GM19438 (cell line): ENCODE measurements around the gene KLF15.

Source experiments
- ATAC-seq: cut with Tn5 transposase; IDR thresholded peaks from one replicate; pipeline ENCODE4 v1.9.1; 2021; ENCODE audit warnings: low read depth; ENCODE audit not compliant: unreplicated experiment

KLF15 gene

DNA sequence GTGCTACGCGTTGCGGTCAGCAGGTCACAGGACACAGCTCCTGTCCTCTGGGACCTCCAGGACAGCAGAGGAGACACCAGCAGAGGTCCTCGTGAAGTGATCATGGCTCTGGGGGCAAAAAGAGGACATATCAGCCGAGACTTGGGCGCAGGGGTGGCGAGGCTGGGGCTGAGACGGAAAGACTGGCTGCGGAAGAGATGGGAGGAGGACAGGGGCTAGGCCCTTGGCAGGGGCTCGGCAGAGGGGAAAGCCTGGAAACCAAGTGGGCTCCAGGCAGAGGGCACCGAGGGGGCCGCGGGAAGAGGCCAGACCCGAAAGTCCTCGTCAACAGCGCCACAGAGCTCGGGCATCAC lies 32.6 kb upstream of the KLF15 start:
- no peak for ATAC-seq

- ATAC-seq: peak; percentile 67
Measured at GRCh38 chr3:126389112-126389793, 32.0 kb upstream of the KLF15 start.

GRCh38 chr3:126381966-126382365 lies 24.8 kb upstream of the KLF15 start:
- ATAC-seq: no peak

DNA sequence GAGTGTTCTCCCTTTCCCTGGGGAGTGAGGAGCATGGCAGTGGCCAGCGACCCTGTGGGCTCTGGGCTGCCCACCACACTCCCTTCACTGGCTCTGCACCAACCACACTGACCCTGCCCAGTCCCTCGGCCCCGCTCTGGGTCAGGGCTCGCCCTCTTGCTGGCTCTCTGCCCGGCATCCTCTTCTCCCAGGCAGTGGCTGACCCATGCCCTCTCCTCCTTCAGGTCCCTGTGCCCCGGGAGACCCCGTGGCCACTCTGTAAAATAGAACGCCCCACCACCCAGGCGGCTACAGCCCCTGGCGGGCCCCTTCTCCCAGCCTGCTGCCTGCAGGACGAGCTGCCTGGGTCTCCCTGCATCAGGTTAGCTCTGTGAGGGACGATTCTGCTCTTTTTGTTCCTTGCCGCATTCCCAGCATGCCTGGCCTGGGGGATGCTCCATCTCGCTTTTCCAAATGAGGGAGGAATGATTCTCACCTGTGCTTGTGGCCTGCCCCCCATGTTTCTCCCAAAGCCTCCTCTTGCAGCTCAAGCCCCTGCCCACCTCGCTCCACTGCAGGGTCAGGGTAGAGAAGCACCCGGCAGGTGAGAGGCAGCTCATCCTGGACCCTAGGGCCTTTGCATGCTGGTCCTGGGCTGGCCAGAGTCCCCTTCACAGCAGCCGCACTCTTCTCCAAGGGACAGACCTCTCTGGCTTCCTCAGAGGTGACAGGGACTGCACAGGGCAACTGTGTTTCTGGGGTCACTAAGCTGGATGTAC lies 23.0 kb upstream of the KLF15 start:
- ATAC-seq: no peak

DNA sequence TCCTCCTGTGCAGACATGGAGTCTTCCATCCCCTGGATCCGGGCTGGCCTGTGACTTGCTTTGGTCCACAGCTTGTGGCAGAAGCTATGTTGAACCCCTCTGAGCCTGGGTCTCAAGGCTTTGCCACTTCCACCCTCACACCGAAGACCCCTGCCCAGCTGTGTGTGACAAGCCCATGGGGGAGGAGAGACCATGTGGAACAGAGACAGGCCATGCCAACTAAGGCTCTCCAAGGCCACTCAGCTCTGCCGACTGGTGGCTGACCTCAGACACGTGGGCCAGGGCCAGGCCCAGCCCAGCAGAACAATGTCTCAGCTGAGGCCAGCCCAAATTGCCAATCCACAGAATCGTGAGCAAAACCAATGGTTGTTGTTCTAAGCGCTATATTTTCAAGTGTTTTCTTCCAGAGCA lies 21.1 kb upstream of the KLF15 start:
- no peak for ATAC-seq

GRCh38 chr3:126377211-126377610 lies 20.0 kb upstream of the KLF15 start:
- ATAC-seq: no peak

DNA sequence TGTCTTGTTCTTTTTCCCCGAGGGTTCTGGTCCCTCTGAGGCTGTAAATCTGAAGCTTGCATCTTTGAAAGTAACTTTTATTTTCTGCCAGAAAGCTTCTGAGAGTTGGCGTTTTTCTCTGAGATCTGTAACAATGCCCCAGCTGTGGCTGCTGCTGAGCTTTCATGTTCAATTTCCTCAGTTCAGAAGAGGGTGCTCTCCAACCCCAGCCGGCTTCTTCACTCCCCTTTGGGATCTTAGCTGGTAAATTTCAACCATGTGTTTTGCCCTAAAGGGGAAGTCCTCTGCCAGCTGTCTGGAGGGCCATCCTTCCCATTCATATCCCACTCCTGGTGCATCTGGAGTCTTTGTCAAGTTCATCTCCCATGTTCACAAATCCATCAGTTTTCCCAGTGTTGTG lies 19.2 kb upstream of the KLF15 start:
- no peak for ATAC-seq

GRCh38 chr3:126375835-126376331 lies 18.7 kb upstream of the KLF15 start:
- ATAC-seq: no peak

DNA sequence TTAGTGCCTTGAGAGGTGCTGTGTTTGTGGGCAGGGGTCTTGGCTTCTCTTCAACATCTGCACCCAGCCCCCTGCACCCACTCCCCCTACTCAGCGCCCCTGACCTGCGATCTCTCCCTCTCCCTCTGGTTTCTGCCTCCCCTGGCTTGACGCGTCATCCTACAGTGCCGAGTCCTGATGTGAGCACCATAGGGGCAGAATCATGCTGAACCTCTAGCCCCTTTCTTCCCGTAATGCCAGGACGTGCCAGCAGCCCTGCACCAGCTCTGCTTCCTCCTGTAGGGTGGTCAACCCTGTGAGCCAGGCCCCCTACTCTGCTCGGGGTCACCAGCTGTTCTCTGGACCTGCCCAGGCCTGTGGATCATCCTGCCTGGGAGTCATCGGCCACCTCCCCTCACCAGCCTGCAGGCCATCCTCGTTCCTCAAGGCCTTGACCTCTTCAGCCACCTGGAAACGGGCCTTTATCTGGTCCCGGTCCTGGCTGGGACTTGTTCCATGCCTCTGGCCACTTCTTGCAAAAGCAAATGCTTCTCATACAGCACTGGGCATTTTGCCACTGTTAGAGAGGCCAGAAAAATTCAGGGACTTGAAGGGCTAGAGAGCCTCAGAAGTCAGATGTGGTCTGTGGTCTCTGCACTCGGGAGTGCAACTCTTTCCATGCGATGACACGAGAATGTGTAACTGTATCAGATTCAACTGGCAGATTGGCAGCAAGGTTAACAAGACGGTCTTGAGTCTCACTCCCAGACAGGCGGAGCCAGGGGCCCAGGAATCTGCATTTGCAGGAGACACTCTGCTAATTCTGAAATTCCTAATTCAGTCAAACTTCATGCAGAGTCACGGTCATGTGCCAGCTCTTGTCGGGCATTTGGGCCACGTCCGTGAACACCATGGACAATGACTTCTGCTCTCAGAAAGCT lies 16.7 kb upstream of the KLF15 start:
- no peak for ATAC-seq

DNA sequence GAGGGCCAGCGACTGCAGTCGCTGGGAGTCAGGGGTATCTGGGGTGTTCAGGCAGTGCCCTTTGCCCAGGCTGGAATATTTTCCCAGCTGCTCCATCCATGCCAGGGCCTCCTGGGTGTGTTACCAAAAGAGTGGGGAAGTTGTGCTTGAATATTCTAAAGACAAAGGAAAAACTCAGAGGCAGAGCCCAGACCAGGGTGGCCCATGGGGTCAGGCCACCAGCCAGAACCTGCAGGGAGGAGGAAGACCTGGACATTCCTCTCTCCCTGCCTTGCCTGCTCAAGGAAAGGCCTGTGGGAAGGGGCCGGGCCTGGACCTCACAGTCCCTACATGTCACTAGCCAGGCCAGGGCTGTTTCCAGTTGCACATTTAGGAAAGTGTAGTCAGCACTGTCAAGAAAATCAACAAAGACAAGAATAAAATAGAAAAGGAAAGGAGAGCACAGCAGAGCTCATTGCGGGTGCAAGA lies 16.0 kb upstream of the KLF15 start:
- no peak for ATAC-seq

DNA sequence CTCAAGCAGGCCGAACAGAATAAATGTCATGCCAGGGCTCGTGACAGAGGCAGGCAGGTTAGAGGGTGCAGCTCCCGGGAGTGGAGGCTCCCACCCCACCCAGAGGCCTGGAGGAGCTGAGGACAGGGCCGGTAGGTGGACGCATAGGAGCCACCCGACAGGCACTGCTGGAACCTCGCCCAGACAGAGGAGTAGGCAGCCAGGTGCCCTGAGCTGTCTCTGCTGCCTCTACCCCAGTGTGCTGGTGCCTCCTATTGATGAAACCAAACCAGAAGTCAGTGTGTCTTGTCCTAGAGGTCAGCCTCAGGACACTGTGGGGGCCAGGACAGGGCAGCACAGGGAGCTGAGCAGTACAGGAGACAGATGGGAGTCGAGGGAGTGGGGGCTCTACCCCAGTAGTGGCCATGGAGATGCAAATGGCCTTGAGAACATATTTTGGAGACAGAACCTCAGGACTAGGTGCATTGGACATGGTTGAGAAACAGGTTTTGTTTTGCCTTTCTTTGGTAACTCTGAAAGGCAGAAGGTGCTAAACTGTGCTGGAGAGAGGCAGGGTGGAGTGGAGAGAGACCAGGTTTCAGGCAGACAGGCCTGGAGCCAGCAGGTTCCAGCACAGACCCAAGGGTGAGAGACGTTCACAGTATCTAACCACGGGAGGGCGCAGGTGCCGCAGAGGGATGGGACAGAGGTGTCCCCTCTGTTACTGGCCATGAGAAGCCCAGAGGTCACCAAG lies 15.4 kb upstream of the KLF15 start:
- ATAC-seq: no peak

DNA sequence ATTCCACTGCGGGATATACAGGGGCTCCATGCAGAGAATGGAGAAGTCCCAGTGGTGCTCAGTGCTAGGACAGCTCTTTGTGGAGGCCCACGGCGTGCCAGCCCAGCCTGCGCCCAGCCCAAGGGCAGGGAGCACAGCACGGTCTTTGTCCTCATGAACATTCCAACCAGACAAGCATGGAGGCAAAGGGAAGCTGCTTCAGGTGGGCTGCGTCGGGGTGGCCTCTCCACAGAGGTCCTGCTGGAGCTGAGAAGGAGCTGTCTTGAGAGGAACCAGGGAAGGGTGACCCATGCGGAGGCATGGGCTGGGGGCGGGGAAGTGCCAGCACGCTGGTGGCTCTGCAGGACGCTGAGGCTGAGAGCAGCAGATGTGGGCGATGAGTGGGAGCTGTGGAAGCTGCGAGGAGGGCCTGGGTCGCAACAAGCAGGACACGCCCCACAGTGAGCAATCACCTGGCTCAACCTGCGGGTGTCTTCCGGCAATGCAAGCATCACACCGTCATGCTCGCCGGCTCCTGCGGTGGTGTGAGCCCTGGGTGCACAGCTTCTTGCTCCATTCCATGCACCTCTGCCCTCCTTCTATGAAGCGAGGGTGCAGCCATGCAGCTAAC lies 14.0 kb upstream of the KLF15 start:
- ATAC-seq: no peak

GRCh38 chr3:126370606-126371005 lies 13.4 kb upstream of the KLF15 start:
- no peak for ATAC-seq

- ATAC-seq: no peak
Measured at GRCh38 chr3:126370055-126370454, 12.8 kb upstream of the KLF15 start.

DNA sequence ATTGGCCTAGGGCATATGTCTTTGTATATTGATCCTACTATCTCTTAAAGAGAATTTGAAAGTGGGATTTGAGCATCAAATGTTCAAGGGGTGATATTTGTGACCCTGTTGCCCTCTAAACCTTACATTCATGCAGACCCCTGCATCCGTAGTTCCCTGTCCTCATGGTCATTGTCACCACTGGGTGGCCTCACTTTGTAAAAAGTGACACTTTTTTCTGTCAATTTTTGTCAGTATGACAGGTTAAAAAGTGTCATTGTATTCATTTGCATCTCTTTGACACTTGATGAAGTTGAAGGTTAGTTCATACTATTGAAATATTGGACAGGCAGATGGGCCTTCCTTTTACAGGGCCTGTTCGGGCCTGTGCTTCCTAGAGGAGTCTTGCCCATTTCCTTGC lies 12.3 kb upstream of the KLF15 start:
- ATAC-seq: no peak

GRCh38 chr3:126367316-126367805 lies 10.2 kb upstream of the KLF15 start:
- ATAC-seq: no peak

- ATAC-seq: no peak
Measured at GRCh38 chr3:126365351-126366277, 8.4 kb upstream of the KLF15 start.

DNA sequence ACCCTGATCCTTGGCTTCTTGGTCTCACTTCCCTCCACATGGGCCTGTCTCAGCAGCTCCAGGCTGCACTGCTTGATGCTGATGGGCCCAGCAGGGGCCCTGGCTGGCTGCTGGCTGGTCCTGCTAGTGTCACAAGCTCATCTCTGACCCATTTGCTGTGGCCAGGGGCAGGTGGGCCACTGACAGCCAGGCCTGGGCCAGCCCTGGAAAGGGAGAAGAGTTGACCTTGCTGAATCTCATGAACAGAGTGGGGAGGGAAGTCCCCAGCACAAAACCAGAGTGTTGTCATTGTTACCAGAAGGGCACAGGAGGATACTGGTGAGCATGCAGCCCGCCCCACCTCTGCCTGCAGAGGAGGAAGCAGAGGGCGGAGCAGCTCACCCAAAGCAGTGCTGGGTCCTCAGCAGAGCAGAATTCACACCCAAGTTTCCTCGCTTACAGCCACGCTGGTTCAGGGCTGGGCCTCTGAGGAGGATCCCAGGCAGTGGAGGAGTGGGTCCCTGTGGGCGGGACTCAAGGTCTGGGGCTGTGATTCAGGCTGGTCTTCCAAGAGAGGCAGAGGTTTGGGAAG lies 7.6 kb upstream of the KLF15 start:
- ATAC-seq: no peak
